Panc1 (cell line): ENCODE results near the gene ATAD5. TPM values are rescaled to one million over a fixed set of nuclear protein-coding genes. Genes with fewer than 3 reads are reported as not detected.

ENCODE experiments used
- ATAC-seq: fragments of 200-7000 bp; cut with Tn5 transposase; 2 replicates; pipeline ENCODE4 v1.9.1; 2020; ENCODE audit warnings: mild to moderate bottlenecking, moderate library complexity
- BruUV-seq: library from RNA; stranded (reverse); fragments of 400-500 nt; replicated peaks from 2 replicates; lab custom pipeline; 2021; lab: Mats Ljungman, UMichigan
- CTCF ChIA-PET: fragments of 300-600 bp; sonication (Branson Sonifier 250); formaldehyde crosslinking; loops from one replicate; lab custom pipeline; 2022; ENCODE audit warnings: antibody characterized with exemption; lab: Charles Lee
- POLR2A ChIA-PET: fragments of 300-600 bp; sonication (Branson Sonifier 250); formaldehyde crosslinking; loops from one replicate; lab custom pipeline; 2022; ENCODE audit warnings: antibody characterized with exemption; lab: Charles Lee
- DNase-seq: peaks from one replicate; pipeline ENCODE4 v3.0.0-alpha.2; 2010; ENCODE audit warnings: low read depth, low spot score
- H3K27ac ChIP-seq: 2 replicates; pipeline ENCODE4 v1.5.1; 2011; ENCODE audit warnings: mild to moderate bottlenecking, low read length, inconsistent platforms
- H3K27me3 ChIP-seq: fragments of 200-500 bp; sonication (Bioruptor generic); 2 replicates; pipeline ENCODE4 v1.6.0; 2014; ENCODE audit warnings: low read length, inconsistent platforms; ENCODE audit not compliant: control insufficient read depth, insufficient read depth
- H3K36me3 ChIP-seq: fragments of 200-500 bp; sonication (Bioruptor generic); 2 replicates; pipeline ENCODE4 v1.5.1; 2014; ENCODE audit warnings: inconsistent platforms, mild to moderate bottlenecking, low read length, moderate library complexity; ENCODE audit not compliant: control insufficient read depth, insufficient read depth
- H3K4me1 ChIP-seq: 2 replicates; pipeline ENCODE4 v1.5.1; 2011; ENCODE audit warnings: inconsistent platforms, mild to moderate bottlenecking, low read length, moderate library complexity; ENCODE audit not compliant: control insufficient read depth, insufficient read depth
- H3K4me3 ChIP-seq, 2 experiments: 2 replicates each; pipeline ENCODE4 v1.5.1; 2011 to 2012; ENCODE audit warnings: low read depth in 2 of 2, low read length in 2 of 2, mild to moderate bottlenecking in 2 of 2, inconsistent platforms in 1 of 2, moderate library complexity in 1 of 2
- H3K9me3 ChIP-seq: fragments of 200-500 bp; sonication (Bioruptor generic); 2 replicates; pipeline ENCODE4 v1.5.1; 2014; ENCODE audit warnings: low read depth, mild to moderate bottlenecking, inconsistent platforms, low read length, moderate library complexity; ENCODE audit not compliant: control insufficient read depth, insufficient read depth
- POLR2AphosphoS5 ChIP-seq: IDR thresholded peaks from 2 replicates; pipeline ENCODE4 v1.6.1; 2012; ENCODE audit warnings: mild to moderate bottlenecking, low read depth, low read length, moderate library complexity
- REST ChIP-seq, 2 experiments: IDR thresholded peaks; 2 replicates each; pipeline ENCODE4 v1.6.1; 2011 to 2012; ENCODE audit warnings: low read depth in 2 of 2, control low read depth in 1 of 2, low read length in 1 of 2, mild to moderate bottlenecking in 1 of 2, moderate library complexity in 1 of 2; ENCODE audit not compliant: insufficient read depth in 1 of 2
- SIN3A ChIP-seq: IDR thresholded peaks from 2 replicates; pipeline ENCODE4 v1.6.1; 2012; ENCODE audit warnings: low read depth, mild to moderate bottlenecking, low read length, moderate library complexity, borderline replicate concordance; ENCODE audit not compliant: insufficient read depth
- TCF7L2 ChIP-seq: IDR thresholded peaks from 2 replicates; pipeline ENCODE4 v1.6.1; 2011; ENCODE audit warnings: mild to moderate bottlenecking, low read depth, low read length, inconsistent platforms
- in situ Hi-C: cut with HindIII; loops from 2 replicates; pipeline ENCODE4 v1.10.0; 2016; ENCODE audit warnings: low sequenced_read_pairs, low pct_unique_long_range_greater_than_20kb
- intact Hi-C: fragments of 100-400 bp; cut with micrococcal nuclease; formaldehyde crosslinking; loops from one replicate; pipeline ENCODE4 v1.10.0; 2022; ENCODE audit not compliant: unreplicated experiment
- total RNA-seq: library from RNA; stranded (reverse); gene quantifications from one replicate; pipeline ENCODE4 v1.2.1, GENCODE V29; 2021; ENCODE audit not compliant: unreplicated experiment
- TF ChIP-seq, protein P1 (sequence below): fragments of 450-650 bp; IDR thresholded peaks from 2 replicates; pipeline ENCODE4 v1.5.1; 2017; ENCODE audit warnings: mild to moderate bottlenecking

Gene ATAD5
- total RNA-seq, 1 experiment from 2014 or later: 11.5 TPM

DNA sequence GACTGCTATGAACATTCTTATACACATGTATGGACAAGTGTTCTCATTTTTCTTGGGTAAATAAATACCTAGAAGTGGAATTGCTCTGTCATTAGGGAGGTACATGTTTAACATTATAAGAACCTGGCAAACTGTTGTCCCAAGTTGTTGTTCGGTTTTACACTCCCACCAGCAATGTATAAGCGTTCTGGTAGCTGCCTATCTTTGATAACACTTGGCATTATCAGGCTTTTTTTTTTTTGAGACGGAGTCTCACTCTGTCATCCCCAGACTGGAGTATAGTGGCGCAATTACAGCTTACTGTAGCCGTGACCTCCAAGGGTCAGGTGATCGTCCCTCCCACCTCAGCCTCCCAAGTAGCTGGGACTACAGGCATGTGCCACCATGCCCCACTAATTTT lies 16.3 kb downstream of the ATAD5 start:
- TF ChIP-seq TCF7L2 (no peak), SIN3A (no peak), REST (IDR thresholded peaks at IDR 0.05; ENCODE audit: insufficient read depth in 1 of 2, low read depth in 2 of 2, low read length in 1 of 2) (no peak), POLR2AphosphoS5 (no peak)
- TF ChIP-seq, protein P1, sequence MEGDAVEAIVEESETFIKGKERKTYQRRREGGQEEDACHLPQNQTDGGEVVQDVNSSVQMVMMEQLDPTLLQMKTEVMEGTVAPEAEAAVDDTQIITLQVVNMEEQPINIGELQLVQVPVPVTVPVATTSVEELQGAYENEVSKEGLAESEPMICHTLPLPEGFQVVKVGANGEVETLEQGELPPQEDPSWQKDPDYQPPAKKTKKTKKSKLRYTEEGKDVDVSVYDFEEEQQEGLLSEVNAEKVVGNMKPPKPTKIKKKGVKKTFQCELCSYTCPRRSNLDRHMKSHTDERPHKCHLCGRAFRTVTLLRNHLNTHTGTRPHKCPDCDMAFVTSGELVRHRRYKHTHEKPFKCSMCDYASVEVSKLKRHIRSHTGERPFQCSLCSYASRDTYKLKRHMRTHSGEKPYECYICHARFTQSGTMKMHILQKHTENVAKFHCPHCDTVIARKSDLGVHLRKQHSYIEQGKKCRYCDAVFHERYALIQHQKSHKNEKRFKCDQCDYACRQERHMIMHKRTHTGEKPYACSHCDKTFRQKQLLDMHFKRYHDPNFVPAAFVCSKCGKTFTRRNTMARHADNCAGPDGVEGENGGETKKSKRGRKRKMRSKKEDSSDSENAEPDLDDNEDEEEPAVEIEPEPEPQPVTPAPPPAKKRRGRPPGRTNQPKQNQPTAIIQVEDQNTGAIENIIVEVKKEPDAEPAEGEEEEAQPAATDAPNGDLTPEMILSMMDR: no peak
- intact Hi-C loops: no loop called here
- in situ Hi-C loops: no loop called here
- no peaks in the 10 kb centered on the region for H3K27me3 ChIP-seq
- DNase-seq (no peak), ATAC-seq (no peak)
- no peaks in the 10 kb centered on the region; the same call in 1 of the 2 replicates for H3K36me3 ChIP-seq
- ChIA-PET POLR2A (interaction anchor here (0.7 kb wide), 1 partner anchor 1567 kb away, joined by 4 read pairs; no protein-coding TSS in a partner anchor), CTCF (no interaction called here)
- no peak overlapping the region for H3K4me3 ChIP-seq
- H3K9me3 ChIP-seq: no peaks in the 10 kb centered on the region
- H3K4me1 ChIP-seq: no peaks in the 10 kb centered on the region
- BruUV-seq: no TSS peak
- no peak overlapping the region for H3K27ac ChIP-seq

GRCh38 chr17:30854146-30854545 lies 22.4 kb downstream of the ATAD5 start:
- Histone ChIP-seq H3K36me3 (no peaks in the 10 kb centered on the region; the same call in 1 of the 2 replicates), H3K9me3 (no peaks in the 10 kb centered on the region), H3K4me1 (no peaks in the 10 kb centered on the region), H3K27me3 (no peaks in the 10 kb centered on the region), H3K27ac (no peak overlapping the region), H3K4me3 (no peak overlapping the region)
- DNase-seq (no peak), ATAC-seq (no peak)
- POLR2A ChIA-PET: interaction anchor here (0.7 kb wide), 2 partner anchors 18 to 342 kb away, joined by 8 read pairs; no protein-coding TSS in a partner anchor
- CTCF ChIA-PET: interaction anchor here (0.7 kb wide), 1 partner anchor 29 kb away, joined by 6 read pairs; no protein-coding TSS in a partner anchor
- intact Hi-C loops: no loop called here
- BruUV-seq: no TSS peak
- TF ChIP-seq POLR2AphosphoS5: no peak
- no peak for TF ChIP-seq SIN3A
- in situ Hi-C loops: no loop called here

DNA sequence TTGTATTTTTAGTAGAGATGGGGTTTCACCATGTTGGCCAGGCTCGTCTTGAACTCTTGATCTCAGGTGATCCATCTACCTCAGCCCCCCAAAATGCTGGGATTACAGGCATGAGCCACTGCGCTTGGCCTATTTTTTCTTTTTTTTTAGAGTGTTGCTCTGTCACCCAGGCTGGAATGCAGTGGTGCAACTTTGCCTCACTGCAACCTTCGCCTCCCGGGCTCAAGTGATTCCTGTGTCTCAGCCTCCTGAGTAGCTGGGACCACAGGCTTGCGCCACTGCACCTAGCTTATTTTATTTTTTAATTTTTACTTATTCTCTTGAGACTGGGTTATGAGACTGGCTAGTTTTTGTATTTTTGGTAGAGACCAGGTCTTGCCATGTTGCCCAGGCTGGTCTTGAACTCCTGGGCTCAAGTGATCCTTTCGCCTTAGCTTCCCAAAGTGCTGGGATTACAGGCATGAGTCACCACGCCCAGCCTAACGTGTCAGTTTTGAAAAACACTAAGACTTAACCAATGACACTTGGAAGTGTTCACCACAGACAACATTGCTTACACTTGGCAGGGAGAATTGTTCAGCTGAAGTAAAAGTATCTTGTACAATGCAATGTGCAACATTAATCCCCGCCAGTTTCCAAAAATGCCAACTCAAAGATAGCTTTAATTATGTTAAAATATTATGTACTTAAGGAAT lies 26.9 kb downstream of the ATAD5 start:
- H3K36me3 ChIP-seq: no peaks in the 10 kb centered on the region; the same call in 1 of the 2 replicates
- BruUV-seq: no TSS peak
- H3K4me1 ChIP-seq: no peaks in the 10 kb centered on the region
- H3K9me3 ChIP-seq: no peaks in the 10 kb centered on the region
- no peaks in the 10 kb centered on the region for H3K27me3 ChIP-seq
- ATAC-seq (no peak), DNase-seq (no peak)
- POLR2A ChIA-PET: no interaction called here
- no peak for TF ChIP-seq SIN3A
- TF ChIP-seq POLR2AphosphoS5: no peak
- no peak overlapping the region for H3K4me3 ChIP-seq
- no peak overlapping the region for H3K27ac ChIP-seq
- intact Hi-C loops: no loop called here
- in situ Hi-C loops: no loop called here
- CTCF ChIA-PET: interaction anchor here (0.6 kb wide), 1 partner anchor 17 kb away, joined by 4 read pairs; no protein-coding TSS in a partner anchor
